Renal pelvis (tissue), 4 donors: ENCODE results near the gene GRSF1. TPM values are rescaled to one million over a fixed set of nuclear protein-coding genes. Genes with fewer than 3 reads are reported as not detected.

Experiments
- DNase-seq: peaks from one replicate; pipeline ENCODE4 v3.0.0-alpha.2; 2013
- polyA plus RNA-seq, 3 donors: library from polyadenylated mRNA; unstranded; fragments of 120-200 nt; gene quantifications; one replicate each; pipeline ENCODE4 v1.2.1, GENCODE V29; 2013; ENCODE audit not compliant: insufficient read length in 3 of 3

Gene GRSF1
- polyA plus RNA-seq, 3 donors = 116 to 127 (median 117) TPM

GRCh38 chr4:70768301-70768948 is 71.3 kb downstream of the GRSF1 start:
- no peak for DNase-seq

Other genes starting within 250 kb of the GRSF1 start
- 1 to 10 TPM; 1.0 to 1.8 (median 1.6) TPM for gene AMBN, start 247.6 kb downstream of the GRSF1 start, polyA plus RNA-seq
- 1 to 10 TPM; 4.4 to 7.2 (median 5.2) TPM for gene ENAM, start 211.1 kb downstream of the GRSF1 start, polyA plus RNA-seq
- 1 to 10 TPM in 1 of 3 donors, under 1 TPM in 2; 0.31 to 1.1 (median 0.64) TPM for gene JCHAIN, start 173.4 kb downstream of the GRSF1 start, polyA plus RNA-seq
- 10 to 100 TPM; 42.2 to 49.4 (median 48.2) TPM for gene UTP3, start 151.4 kb downstream of the GRSF1 start, polyA plus RNA-seq
- 100 to 1,000 TPM in 2 of 3 donors, 10 to 100 TPM in 1; 93.1 to 186 (median 178) TPM for gene RUFY3, start 117.9 kb downstream of the GRSF1 start, polyA plus RNA-seq
- gene MOB1B, start 62.5 kb upstream of the GRSF1 start, polyA plus RNA-seq = 10 to 100 TPM; 30.0 to 48.0 (median 45.3) TPM
- 10 to 100 TPM; 26.9 to 30.0 (median 27.9) TPM for gene DCK, start 153.8 kb upstream of the GRSF1 start, polyA plus RNA-seq